Rectal smooth muscle tissue (tissue), 1 donor: ENCODE measurements around the gene AIRE.

Experiments used
- H3K27ac ChIP-seq: one replicate; pipeline ENCODE4 v1.7.0; 2013; ENCODE audit warnings: low read depth, low read length, inconsistent platforms
- H3K27me3 ChIP-seq: one replicate; pipeline ENCODE4 v1.7.0; 2013; ENCODE audit warnings: low read length; ENCODE audit not compliant: control insufficient read depth, insufficient read depth
- H3K36me3 ChIP-seq: one replicate; pipeline ENCODE4 v1.7.0; 2013; ENCODE audit warnings: low read length; ENCODE audit not compliant: control insufficient read depth, insufficient read depth
- H3K4me1 ChIP-seq: one replicate; pipeline ENCODE4 v1.7.0; 2013; ENCODE audit warnings: low read length; ENCODE audit not compliant: control insufficient read depth, insufficient read depth
- H3K4me3 ChIP-seq: one replicate; pipeline ENCODE4 v1.7.0; 2013; ENCODE audit warnings: low read length
- H3K9ac ChIP-seq: one replicate; pipeline ENCODE4 v1.7.0; 2013; ENCODE audit warnings: low read length

AIRE gene

DNA sequence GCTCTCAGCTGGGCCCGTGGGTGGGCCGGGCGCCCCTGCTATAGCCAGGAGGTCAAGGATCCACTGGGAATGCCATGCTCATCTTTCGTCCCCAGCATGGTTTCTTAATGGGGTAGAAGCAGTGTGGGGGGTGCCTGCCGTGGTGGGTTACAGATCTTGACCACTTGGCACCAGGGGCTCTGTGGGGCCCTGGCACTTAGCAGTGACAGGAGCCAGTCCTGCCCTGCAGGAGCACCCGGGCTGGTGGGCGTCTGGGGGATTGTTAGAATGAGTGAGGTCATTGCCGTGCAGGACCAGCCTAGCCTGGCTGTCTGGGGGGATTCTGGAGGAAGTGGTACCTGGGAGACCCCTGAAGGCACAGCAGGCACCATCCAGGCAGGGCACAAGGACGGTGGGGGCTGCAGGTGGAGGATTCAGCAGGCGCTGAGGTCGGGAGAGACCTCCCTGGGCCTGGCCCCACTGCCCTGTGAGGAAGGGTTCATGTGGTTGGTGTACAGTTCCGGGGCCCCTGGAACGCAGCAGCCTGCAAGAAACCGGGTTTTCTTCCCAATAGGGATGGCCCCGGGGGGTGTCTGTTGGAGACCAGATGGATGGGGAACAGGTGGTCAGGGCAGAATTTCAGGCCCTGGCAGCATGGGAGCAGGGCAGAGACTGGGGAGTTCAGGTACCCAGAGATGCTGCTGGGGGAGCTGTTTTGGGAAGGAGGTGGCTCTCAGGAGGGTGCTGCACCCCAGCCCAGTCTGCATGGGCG is 4.8 kb downstream of the AIRE start:
- Histone ChIP-seq H3K4me1 (no peaks in the 10 kb centered on the region), H3K9ac (no peak overlapping the region), H3K36me3 (no peaks in the 10 kb centered on the region), H3K27me3 (peaks cover under 1% of the 10 kb centered on the region), H3K4me3 (no peak overlapping the region), H3K27ac (no peak overlapping the region)

DNA sequence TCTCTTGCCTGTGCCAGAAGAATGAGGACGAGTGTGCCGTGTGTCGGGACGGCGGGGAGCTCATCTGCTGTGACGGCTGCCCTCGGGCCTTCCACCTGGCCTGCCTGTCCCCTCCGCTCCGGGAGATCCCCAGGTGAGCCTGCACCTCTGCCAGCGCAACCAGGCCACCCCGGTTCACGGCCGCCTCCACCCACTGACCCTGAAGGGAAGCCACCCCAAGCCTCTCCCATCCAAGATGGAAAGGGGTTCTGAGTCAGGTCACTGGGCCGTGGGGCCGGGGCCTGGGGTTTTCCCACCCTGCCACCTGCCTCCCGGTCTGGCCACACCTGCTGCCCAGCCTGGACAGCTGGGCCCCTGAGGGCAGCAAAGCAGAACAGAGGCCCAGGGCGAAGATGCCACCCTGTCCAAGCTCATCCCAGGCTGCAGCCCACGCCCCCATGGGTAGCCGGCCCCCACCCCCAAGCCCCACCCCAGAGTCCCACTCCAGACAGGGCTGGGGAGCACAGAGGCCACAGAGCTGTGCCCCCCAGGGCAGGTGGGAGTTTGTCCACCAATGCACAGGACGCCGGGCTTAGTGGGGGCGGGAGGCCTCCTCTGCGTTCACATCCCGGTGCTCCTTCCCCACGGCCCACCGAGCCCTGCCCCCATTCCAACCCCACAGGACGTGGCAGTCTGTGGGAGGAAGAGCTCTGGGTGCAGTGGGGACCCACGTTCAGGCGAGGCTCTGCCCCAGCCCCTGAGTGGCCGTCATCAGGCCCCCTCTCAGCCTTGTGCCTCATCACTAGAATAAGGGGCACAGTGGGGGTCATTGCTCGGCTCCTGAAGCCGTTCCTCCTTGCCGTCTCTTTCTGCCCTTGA is 5.6 kb downstream of the AIRE start:
- no peaks in the 10 kb centered on the region for H3K36me3 ChIP-seq
- H3K27me3 ChIP-seq, result peaks cover 3% of the 10 kb centered on the region
- no peak overlapping the region for H3K27ac ChIP-seq
- no peak overlapping the region for H3K4me3 ChIP-seq
- H3K4me1 ChIP-seq, result no peaks in the 10 kb centered on the region
- H3K9ac ChIP-seq, result no peak overlapping the region

DNA sequence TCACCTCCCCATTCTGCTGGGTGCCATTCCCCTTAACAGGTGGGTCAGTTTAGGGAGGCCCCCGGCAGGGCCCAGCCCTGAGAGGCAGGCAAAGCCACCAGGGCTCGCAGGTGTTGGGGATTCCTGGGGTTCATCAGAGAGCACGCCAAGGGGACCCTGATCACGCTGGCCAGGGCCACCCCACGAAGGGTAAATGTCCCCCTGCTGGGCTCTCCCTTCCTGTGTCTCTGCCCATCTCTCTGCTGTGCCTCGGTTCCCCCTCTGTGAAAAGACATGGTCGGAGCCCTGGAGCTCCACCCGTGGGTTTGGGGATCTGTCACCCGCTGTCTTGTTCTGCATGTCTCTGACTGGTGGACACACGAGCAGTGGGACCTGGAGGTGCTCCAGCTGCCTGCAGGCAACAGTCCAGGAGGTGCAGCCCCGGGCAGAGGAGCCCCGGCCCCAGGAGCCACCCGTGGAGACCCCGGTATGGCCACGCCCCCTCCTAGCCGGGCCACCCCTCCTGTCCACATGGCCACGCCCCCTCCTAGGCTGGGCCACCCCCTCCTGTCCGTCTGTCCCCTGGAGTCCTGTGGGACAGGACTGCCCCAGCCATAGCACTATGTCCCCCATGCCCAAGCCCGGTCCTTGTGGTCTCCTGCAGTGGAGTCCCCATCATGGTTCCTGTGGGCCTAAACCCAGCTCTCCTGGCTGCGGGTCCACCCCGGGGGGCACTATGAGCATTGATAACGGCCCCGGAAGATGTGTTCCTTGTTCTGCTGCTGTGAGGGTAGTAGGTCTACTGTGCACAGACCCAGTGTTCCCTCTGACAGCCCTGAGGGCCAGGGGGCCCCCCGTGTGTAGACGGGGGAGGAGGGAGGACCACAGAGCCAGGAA is 6.5 kb downstream of the AIRE start:
- Histone ChIP-seq H3K27me3 (peaks cover 3% of the 10 kb centered on the region), H3K4me3 (no peak overlapping the region), H3K27ac (no peak overlapping the region), H3K36me3 (no peaks in the 10 kb centered on the region), H3K4me1 (no peaks in the 10 kb centered on the region), H3K9ac (no peak overlapping the region)

DNA sequence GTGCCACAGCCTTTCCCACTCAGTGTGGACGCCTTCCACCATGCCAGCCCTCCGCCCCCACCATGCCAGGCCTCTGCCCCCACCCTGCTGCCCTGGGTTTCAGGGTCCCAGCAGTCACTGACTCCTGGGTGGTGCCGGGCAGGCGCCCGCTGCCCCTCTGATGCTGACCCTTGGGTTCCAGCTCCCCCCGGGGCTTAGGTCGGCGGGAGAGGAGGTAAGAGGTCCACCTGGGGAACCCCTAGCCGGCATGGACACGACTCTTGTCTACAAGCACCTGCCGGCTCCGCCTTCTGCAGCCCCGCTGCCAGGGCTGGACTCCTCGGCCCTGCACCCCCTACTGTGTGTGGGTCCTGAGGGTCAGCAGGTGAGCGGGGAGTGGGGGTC is 7.1 kb downstream of the AIRE start:
- H3K4me1 ChIP-seq, result no peaks in the 10 kb centered on the region
- H3K27me3 ChIP-seq, result peaks cover 3% of the 10 kb centered on the region
- no peak overlapping the region for H3K4me3 ChIP-seq
- no peaks in the 10 kb centered on the region for H3K36me3 ChIP-seq
- no peak overlapping the region for H3K9ac ChIP-seq
- no peak overlapping the region for H3K27ac ChIP-seq

DNA sequence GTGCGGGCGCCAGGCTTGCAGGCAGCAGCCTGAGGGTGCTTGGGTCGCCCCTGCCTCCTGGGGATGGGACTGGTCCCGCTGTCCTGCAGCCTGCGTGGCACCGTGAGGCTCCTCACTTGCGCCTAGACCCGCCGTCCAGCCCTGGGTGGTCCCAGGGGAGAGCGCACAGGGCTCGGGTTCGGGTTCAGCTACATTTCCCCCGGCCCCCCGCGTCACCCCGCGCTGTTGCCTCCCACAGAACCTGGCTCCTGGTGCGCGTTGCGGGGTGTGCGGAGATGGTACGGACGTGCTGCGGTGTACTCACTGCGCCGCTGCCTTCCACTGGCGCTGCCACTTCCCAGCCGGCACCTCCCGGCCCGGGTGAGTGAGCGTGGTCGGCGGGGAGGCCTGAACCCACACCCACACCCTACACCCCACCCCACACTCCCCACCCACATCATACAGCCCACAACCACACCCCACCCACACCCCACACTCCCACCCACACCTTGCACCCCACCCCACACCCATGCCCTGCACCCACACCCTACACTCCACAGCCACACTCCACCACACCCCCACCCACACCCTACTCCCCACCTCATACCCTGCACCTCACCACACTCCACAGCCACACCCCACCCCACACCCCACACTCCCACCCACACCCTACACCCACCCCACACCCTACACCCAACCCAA is 8.0 kb downstream of the AIRE start:
- Histone ChIP-seq H3K4me3 (no peak overlapping the region), H3K27me3 (peaks cover 3% of the 10 kb centered on the region), H3K36me3 (no peaks in the 10 kb centered on the region), H3K4me1 (no peaks in the 10 kb centered on the region), H3K9ac (no peak overlapping the region), H3K27ac (no peak overlapping the region)

DNA sequence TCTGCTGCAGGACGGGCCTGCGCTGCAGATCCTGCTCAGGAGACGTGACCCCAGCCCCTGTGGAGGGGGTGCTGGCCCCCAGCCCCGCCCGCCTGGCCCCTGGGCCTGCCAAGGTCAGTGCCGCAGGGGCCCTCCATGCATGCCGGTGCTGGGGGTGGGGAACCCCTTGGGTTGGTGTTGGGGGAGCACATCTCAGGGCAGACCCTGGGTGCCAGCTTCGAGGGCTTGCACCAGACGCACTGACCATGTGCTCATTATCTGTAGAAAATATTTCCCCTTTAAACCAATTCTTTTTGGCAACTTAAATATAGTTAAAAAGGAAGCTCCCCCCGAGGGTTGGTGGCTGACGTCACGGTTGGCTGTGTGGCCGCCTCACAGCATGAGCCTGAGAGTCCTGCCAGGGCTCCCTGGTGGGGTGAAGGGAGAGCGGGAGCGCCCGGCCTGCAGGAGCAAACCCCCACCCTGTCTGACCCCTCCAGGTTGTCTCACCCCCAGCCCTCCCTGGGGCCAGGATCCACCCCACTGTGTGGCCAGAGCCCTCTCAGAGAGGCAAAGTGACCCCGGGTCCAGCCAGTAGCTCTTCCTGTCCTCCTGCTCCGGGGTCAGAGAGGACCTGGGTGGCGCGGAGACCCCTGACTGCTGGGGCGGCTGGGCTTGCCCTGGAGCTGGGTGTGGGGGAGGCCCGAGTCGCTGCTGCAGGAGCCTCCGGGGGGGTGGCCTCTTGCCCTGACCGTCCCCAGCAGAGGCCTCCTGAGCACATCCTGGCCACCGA is 8.9 kb downstream of the AIRE start:
- no peaks in the 10 kb centered on the region for H3K36me3 ChIP-seq
- peaks cover 2% of the 10 kb centered on the region for H3K4me1 ChIP-seq
- no peak overlapping the region for H3K9ac ChIP-seq
- H3K4me3 ChIP-seq, result no peak overlapping the region
- H3K27ac ChIP-seq, result no peak overlapping the region
- H3K27me3 ChIP-seq, result peaks cover 3% of the 10 kb centered on the region

DNA sequence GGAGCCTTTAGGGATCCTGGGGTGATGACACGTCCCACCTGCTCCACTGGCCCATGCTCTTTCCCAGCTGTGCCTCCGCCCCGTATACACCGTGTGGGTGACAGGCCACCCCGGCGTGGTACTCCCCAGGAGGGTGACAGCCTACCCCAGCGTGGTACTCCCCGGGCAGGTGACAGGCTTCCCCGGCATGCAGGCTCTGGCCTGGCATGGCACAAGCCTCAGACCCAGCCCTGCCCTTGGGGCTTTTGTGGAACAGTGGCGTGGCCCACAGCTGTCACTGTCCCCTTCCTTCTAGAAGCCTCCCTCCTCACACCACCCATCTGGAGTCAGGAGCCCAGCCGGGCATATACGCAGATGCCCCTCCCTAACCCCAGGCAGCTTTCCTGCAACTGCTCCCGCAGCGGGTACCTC is 9.5 kb downstream of the AIRE start:
- H3K27me3 ChIP-seq, result peaks cover 3% of the 10 kb centered on the region
- no peak overlapping the region for H3K4me3 ChIP-seq
- H3K36me3 ChIP-seq, result no peaks in the 10 kb centered on the region
- no peak overlapping the region for H3K27ac ChIP-seq
- no peak overlapping the region for H3K9ac ChIP-seq
- peaks cover 2% of the 10 kb centered on the region for H3K4me1 ChIP-seq

DNA sequence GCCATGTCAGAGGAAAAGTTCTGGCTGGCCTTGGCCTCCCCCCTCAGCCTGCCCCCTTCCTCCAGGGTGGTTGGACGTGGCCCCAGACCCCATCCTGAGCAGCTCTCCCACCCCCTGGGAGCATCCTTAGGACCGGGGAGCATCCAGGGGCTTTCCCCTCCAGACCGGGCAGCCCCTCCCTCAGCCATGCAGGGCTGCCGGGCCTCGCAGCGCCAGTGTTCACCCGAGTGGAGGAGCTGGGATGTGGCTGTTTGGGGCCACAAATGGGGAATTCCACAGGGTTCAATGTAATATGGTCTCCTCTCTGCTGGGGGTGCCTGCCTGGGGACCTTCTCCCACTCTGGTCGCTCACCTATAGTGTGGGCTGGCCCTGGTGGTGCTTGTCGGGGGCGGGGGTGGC is 10.0 kb downstream of the AIRE start:
- Histone ChIP-seq H3K27ac (no peak overlapping the region), H3K36me3 (no peaks in the 10 kb centered on the region), H3K4me3 (no peak overlapping the region), H3K27me3 (peaks cover 3% of the 10 kb centered on the region), H3K9ac (no peak overlapping the region), H3K4me1 (peaks cover 2% of the 10 kb centered on the region)

DNA sequence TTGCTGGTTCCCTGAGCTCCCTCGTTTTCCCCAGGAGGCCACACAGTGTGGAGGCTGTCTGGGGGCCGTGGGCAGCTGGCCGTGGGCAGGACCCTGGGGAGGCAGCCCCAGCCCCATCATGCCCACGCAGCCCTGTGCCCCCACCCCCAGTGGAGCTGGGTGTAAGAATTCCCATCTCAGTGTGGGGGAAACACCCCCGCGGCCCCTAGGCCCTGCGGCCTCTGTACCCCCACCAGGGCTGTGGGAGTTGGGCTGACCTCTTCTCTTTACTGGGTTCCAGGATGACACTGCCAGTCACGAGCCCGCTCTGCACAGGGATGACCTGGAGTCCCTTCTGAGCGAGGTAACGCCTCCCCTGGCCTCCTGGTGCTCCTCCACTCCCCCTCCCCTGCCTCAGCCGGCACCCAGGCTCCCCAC is 10.4 kb downstream of the AIRE start:
- H3K27me3 ChIP-seq, result peaks cover 3% of the 10 kb centered on the region
- H3K4me3 ChIP-seq, result no peak overlapping the region
- H3K9ac ChIP-seq, result no peak overlapping the region
- no peak overlapping the region for H3K27ac ChIP-seq
- H3K4me1 ChIP-seq, result peaks cover 6% of the 10 kb centered on the region
- no peaks in the 10 kb centered on the region for H3K36me3 ChIP-seq

DNA sequence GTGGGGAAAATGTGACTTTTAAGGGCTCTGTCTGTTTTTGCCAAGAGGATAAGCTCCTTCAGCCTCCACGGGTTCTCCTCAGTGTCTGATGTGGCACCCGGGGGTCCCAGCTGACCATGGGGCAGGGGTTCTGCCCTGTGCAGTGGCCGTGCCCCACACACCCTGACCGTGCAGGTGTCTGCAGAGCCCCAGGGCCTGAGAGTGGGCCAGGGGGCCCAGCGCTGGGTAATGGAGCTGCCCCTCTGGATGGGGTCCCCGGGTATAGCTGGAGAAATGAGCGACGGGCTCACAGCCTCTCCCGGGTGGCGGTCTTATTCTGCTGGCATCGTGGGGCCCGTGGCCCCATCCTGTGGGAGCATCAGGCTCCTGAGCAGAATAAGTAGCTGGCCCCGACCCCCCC is 11.2 kb downstream of the AIRE start:
- H3K27ac ChIP-seq, result no peak overlapping the region
- no peaks in the 10 kb centered on the region for H3K36me3 ChIP-seq
- H3K27me3 ChIP-seq, result peaks cover 3% of the 10 kb centered on the region
- no peak overlapping the region for H3K4me3 ChIP-seq
- H3K4me1 ChIP-seq, result peaks cover 6% of the 10 kb centered on the region
- no peak overlapping the region for H3K9ac ChIP-seq

DNA sequence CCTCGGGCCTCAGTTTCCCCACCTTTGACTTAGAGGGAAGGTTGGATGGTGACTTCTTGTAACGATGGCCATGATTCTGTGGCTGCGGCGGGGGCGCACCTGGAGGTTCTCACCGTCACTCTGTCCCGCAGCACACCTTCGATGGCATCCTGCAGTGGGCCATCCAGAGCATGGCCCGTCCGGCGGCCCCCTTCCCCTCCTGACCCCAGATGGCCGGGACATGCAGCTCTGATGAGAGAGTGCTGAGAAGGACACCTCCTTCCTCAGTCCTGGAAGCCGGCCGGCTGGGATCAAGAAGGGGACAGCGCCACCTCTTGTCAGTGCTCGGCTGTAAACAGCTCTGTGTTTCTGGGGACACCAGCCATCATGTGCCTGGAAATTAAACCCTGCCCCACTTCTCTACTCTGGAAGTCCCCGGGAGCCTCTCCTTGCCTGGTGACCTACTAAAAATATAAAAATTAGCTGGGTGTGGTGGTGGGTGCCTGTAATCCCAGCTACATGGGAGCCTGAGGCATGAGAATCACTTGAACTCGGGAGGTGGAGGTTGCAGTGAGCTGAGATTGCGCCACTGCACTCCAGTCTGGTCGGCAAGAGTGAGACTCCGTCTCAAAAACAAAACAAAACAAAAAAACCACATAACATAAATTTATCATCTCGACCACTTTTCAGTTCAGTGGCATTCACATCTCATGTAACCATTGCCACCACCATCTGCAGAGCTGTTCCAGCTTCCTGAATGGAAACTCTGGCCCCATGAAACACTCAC is 12.0 kb downstream of the AIRE start:
- Histone ChIP-seq H3K4me3 (no peak overlapping the region), H3K4me1 (peaks cover 9% of the 10 kb centered on the region), H3K36me3 (no peaks in the 10 kb centered on the region), H3K27me3 (peaks cover 3% of the 10 kb centered on the region), H3K27ac (no peak overlapping the region), H3K9ac (no peak overlapping the region)
